ENCODE data around the gene WDFY3.

The WDFY3 gene

DNA sequence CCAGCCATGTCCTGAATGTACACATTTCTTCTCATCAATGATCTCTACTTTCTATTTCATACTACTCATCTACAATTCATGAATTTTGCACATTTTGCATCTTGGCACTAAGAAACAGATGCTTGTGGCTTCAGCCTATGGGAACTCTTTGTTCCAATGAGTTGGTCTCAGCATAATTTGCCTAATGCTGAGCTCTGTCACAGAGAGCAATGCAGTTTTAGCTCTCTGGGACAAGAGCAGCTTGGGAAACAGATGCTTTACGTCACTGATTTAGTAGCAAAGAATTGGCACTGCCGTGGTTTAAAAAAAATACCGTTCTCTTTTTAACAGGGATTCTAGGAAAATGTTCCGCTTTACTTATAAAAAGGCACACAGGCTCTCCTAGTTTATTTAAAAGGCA lies 162.4 kb downstream of the WDFY3 start:
- in situ Hi-C loops (cut with HindIII; ENCODE audit: low sequenced_read_pairs): no loop called here
- DNase-seq (ENCODE audit: low read depth): peak; percentile 50
- TF ChIP-seq, protein P1, sequence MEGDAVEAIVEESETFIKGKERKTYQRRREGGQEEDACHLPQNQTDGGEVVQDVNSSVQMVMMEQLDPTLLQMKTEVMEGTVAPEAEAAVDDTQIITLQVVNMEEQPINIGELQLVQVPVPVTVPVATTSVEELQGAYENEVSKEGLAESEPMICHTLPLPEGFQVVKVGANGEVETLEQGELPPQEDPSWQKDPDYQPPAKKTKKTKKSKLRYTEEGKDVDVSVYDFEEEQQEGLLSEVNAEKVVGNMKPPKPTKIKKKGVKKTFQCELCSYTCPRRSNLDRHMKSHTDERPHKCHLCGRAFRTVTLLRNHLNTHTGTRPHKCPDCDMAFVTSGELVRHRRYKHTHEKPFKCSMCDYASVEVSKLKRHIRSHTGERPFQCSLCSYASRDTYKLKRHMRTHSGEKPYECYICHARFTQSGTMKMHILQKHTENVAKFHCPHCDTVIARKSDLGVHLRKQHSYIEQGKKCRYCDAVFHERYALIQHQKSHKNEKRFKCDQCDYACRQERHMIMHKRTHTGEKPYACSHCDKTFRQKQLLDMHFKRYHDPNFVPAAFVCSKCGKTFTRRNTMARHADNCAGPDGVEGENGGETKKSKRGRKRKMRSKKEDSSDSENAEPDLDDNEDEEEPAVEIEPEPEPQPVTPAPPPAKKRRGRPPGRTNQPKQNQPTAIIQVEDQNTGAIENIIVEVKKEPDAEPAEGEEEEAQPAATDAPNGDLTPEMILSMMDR (IDR thresholded peaks at IDR 0.05; ENCODE audit: low read depth, low read length, missing control alignments): no peak
- no peak overlapping the region for H3K4me3 ChIP-seq (ENCODE audit: low read depth, low read length)

DNA sequence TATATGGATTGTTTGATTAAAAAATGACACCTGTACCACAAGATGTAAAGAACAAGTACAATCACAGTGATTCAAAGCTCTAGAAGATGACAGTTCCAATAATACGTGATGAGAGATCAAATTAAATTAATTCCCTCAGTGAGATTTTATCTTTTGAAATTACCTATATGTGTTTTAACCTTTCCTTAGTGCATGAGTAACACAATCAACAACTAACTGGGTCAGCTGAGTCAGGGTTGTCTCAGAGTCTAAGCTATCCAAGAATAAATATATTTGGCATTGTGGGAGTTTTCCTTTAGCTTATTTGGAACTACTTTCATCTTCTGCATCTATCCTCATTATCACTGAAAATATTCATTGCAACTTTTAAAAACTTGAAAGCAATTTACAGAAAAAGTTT lies 162.8 kb downstream of the WDFY3 start:
- in situ Hi-C loops (cut with HindIII; ENCODE audit: low sequenced_read_pairs): no loop called here
- no peak for DNase-seq (ENCODE audit: low read depth)
- TF ChIP-seq, protein P1 (IDR thresholded peaks at IDR 0.05; ENCODE audit: low read depth, low read length, missing control alignments): no peak
- no peak overlapping the region for H3K4me3 ChIP-seq (ENCODE audit: low read depth, low read length)

DNA sequence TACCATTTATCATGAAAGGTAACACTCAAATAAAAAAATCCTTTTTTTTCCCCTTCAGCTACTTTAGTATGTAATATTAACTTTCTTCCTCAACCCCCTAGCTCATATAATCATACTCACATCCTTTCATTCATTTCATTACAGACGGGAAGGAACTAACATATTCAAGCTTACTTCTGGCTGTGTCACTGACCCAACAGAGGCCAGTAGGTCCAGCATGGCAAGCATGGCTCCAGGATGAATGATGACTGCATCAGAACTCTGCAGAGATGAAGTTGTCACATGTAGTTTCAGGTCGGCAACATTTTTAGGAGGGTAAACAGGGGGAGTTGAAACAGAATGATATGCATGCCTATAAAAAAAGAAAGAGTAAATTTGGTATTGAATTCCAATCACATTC lies 163.4 kb downstream of the WDFY3 start:
- DNase-seq (ENCODE audit: low read depth): no peak
- in situ Hi-C loops (cut with HindIII; ENCODE audit: low sequenced_read_pairs): no loop called here
- H3K4me3 ChIP-seq (ENCODE audit: low read depth, low read length): no peak overlapping the region
- TF ChIP-seq, protein P1 (IDR thresholded peaks at IDR 0.05; ENCODE audit: low read depth, low read length, missing control alignments): no peak

DNA sequence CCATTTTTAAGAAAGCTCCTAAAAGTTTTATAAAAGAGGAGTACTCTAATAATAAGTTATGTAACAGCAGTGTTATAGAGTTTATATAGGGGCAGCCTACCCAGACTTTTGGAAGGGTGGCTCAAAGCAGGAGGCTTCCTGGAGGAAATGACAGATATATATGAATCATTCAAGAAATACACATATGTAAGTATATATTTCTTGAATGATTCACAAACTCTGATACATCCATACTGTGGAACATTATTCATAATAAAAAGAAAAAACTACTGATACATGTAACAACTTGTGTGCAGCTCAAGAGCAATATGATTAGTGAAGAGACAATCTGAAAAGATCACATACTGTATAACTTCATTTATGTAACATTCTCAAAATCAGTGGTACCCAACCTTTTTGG lies 166.2 kb downstream of the WDFY3 start:
- no peak for DNase-seq (ENCODE audit: low read depth)
- TF ChIP-seq, protein P1 (IDR thresholded peaks at IDR 0.05; ENCODE audit: low read depth, low read length, missing control alignments): no peak
- no peak overlapping the region for H3K4me3 ChIP-seq (ENCODE audit: low read depth, low read length)
- in situ Hi-C loops (cut with HindIII; ENCODE audit: low sequenced_read_pairs): no loop called here

DNA sequence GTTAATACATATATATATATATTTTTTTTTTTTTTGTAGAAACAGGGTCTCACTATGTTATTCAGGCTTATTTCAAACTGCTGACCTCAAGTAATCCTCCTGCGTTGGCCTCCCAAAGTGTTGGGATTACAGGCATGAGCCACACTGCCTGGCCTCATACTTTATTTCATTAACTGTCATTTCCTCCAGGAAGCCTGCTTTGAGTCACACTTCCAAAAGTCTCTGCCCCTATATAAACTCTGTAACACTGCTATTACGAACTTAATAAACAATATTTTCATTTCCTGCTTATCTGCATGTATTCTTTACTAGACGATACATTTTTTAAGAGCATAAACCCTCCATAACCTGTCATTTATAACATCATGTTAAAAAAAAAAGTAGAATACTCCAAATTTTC lies 167.2 kb downstream of the WDFY3 start:
- in situ Hi-C loops (cut with HindIII; ENCODE audit: low sequenced_read_pairs): no loop called here
- no peak overlapping the region for H3K4me3 ChIP-seq (ENCODE audit: low read depth, low read length)
- no peak for DNase-seq (ENCODE audit: low read depth)
- TF ChIP-seq, protein P1 (IDR thresholded peaks at IDR 0.05; ENCODE audit: low read depth, low read length, missing control alignments): no peak

DNA sequence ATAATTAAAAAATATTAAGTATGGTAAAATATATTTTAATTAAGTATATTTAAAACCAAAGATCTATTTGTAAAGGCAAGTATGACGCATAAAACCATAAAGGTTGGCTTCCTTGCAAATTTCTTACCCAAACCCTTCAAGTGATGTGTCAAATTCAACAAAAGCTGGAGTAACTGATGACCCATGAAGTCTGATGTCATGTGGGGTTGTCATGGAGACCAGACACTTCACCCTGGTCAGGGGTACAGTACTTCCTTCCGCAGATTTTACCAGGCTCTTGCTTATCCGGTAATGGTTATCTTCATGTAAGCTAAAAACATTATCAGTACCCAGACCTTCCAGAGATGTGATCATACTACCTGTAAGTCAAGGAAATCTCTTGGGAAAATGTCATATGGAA lies 170.1 kb downstream of the WDFY3 start:
- TF ChIP-seq, protein P1 (IDR thresholded peaks at IDR 0.05; ENCODE audit: low read depth, low read length, missing control alignments): no peak
- no peak overlapping the region for H3K4me3 ChIP-seq (ENCODE audit: low read depth, low read length)
- DNase-seq (ENCODE audit: low read depth): no peak
- in situ Hi-C loops (cut with HindIII; ENCODE audit: low sequenced_read_pairs): no loop called here
